Measurements from ENCODE around the gene CEACAM16.
A peak's percentile ranks its signal among the peaks of the same experiment; 100 is the strongest.
"Not testable (repeated sequence)": the region's sequence is repeated elsewhere in the genome, so short reads cannot be mapped to it uniquely, and the experiment has no call there.

Gene CEACAM16

GRCh38 chr19:44677019-44677811 lies 21.7 kb upstream of the CEACAM16 start:
- peak; percentile 40 to 43 for DNase-seq (ENCODE audit: low read depth in 2 of 2)

- DNase-seq (ENCODE audit: low read depth in 2 of 2) = no peak
Observed at GRCh38 chr19:44680536-44680935, 18.4 kb upstream of the CEACAM16 start.

- DNase-seq (ENCODE audit: low read depth in 2 of 2) = no peak
Observed at GRCh38 chr19:44681992-44682790, 16.8 kb upstream of the CEACAM16 start.

GRCh38 chr19:44682807-44683206 lies 16.1 kb upstream of the CEACAM16 start:
- DNase-seq (ENCODE audit: low read depth in 2 of 2) = no peak

GRCh38 chr19:44683434-44684210 lies 15.3 kb upstream of the CEACAM16 start:
- no peak for DNase-seq (ENCODE audit: low read depth in 2 of 2)

GRCh38 chr19:44684396-44684795 lies 14.6 kb upstream of the CEACAM16 start:
- DNase-seq (ENCODE audit: low read depth in 2 of 2) = not testable (repeated sequence)

GRCh38 chr19:44684892-44685863 lies 13.8 kb upstream of the CEACAM16 start:
- DNase-seq (ENCODE audit: low read depth in 2 of 2) = peak; percentile 64

- DNase-seq (ENCODE audit: low read depth in 2 of 2) = no peak
Observed at GRCh38 chr19:44685877-44686276, 13.1 kb upstream of the CEACAM16 start.

- no peak for DNase-seq (ENCODE audit: low read depth in 2 of 2)
Observed at GRCh38 chr19:44686896-44687295, 12.1 kb upstream of the CEACAM16 start.

GRCh38 chr19:44687888-44688287 lies 11.1 kb upstream of the CEACAM16 start:
- DNase-seq (ENCODE audit: low read depth in 2 of 2) = no peak

- DNase-seq (ENCODE audit: low read depth in 2 of 2) = peak in 1 of 2 experiments; percentile 17
Observed at GRCh38 chr19:44689290-44690130, 9.4 kb upstream of the CEACAM16 start.

GRCh38 chr19:44690131-44690440 lies 8.9 kb upstream of the CEACAM16 start:
- no peak for DNase-seq (ENCODE audit: low read depth in 2 of 2)

GRCh38 chr19:44692379-44692721 lies 6.6 kb upstream of the CEACAM16 start:
- DNase-seq (ENCODE audit: low read depth in 2 of 2) = no peak

- no peak for DNase-seq (ENCODE audit: low read depth in 2 of 2)
Observed at GRCh38 chr19:44694184-44694579, 4.8 kb upstream of the CEACAM16 start.

GRCh38 chr19:44696939-44697669 lies 1.8 kb upstream of the CEACAM16 start:
- no peak for DNase-seq (ENCODE audit: low read depth in 2 of 2)

GRCh38 chr19:44697670-44698034 lies 1.3 kb upstream of the CEACAM16 start:
- no peak for DNase-seq (ENCODE audit: low read depth in 2 of 2)

- DNase-seq (ENCODE audit: low read depth in 2 of 2) = no peak
Observed at GRCh38 chr19:44700547-44700946, 1.6 kb downstream of the CEACAM16 start.

GRCh38 chr19:44701228-44701627 lies 2.3 kb downstream of the CEACAM16 start:
- no peak for DNase-seq (ENCODE audit: low read depth in 2 of 2)

- no peak for DNase-seq (ENCODE audit: low read depth in 2 of 2)
Observed at GRCh38 chr19:44702551-44703176, 3.7 kb downstream of the CEACAM16 start.

All from fibroblast of skin of left biceps (primary cell).